Stimulated activated CD4-positive, alpha-beta T cell treated with anti-CD3 and anti-CD28 coated beads, Interleukin-4, amount 100 ng/mL, for 1 hour (primary cell): Measurements from ENCODE around the gene XIAP.
"Not testable (repeated sequence)": the region's sequence is repeated elsewhere in the genome, so short reads cannot be mapped to it uniquely, and the experiment has no call there.

Experiments
- DNase-seq: peaks from one replicate; pipeline ENCODE4 v3.0.0-alpha.2; 2020

The XIAP gene

DNA sequence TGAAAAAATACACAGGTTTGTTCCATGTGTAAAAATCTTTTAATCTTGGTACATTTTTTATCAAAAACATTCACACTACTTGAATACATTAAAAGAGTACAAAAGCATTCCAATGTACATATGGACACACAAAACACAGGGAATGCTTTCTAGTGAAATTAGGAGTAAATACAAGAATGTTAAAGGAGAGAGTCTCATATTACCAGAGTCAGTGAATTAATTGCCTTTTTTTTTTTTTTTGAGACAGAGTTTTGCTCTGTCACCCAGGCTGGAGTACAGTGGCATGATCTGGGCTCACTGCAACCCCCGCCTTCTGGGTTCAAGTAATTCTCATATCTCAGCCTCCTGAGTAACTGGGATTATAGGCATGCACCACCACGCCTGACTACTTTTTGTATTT is 17.0 kb downstream of the XIAP start:
- no peak for DNase-seq

DNA sequence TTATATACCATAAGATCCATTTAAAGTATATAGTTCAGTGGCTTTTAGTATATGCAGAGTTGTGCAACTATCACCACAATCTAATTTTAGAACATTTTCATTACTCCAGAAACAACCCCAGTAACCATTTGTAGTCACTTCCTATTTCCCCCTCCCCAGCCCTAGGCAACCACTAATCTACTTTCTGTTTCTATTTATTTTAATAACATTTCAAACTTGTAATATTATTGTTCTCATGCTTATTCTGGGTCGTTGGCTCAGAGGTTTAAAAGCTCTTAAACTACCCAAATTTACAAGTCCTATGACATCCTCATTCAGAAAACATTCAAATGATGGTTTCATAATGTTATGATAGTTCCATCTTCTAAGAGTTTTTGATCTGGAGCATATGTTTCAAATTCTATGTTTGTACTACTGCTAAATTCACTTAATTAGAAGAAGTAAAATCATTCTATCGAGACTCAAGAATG is 18.4 kb downstream of the XIAP start:
- DNase-seq: no peak

DNA sequence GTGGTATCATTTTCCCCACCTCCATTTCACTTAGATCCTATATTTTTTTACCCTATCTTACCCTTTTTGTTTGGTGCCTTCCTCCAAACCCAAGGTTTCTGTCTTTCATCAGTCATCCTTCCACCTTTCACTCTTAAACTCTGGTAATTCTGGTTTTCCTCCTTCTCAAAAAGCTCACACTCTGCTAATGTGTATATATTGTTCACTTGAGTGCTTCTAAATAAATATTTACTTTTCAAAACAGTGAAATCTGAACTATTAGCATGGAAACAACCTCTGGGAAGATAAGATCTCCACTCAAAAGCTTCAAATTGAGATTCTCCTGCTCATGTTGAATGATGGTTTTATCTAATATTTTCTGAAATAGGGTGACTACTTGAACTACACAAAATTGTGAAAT is 21.5 kb downstream of the XIAP start:
- no peak for DNase-seq

DNA sequence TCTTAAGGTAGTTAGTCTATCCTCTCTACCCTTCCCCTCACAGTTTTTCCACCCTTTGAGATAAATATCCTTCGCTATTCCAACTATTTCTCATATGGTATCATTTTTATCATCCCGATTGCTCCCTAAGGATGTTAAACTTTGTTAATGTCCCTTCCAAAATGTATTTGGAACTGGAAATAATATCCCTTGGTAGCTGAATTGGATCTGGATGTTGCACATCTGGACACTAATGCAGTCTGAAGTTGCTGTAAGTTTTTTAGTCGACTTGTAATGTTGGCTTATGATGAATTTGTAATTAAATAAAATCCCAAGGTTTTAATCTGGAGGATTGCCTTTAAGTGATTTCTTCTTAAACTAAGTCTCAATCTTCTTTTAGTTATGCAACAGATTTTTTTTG is 22.5 kb downstream of the XIAP start:
- no peak for DNase-seq

DNA sequence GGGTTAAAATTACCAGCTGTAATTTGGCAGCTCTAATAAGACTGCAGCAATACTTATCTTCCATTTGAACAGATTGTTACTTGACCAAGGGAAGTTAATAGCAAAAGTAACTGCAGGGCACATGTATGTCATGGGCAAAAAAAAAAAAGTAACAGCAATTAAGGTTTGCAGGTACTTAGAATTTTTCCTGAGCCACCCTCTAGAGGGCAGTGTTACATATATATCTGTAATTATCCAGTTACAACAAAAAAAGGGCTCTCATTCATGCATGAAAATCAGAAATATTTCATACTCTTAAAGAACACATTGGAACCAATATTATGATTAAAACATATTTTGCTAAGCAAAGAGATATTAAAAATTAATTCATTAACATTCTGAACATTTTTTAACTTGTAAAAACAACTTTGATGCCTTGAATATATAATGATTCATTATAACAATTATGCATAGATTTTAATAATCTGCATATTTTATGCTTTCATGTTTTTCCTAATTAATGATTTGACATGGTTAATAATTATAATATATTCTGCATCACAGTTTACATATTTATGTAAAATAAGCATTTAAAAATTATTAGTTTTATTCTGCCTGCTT is 25.1 kb downstream of the XIAP start:
- no peak for DNase-seq

DNA sequence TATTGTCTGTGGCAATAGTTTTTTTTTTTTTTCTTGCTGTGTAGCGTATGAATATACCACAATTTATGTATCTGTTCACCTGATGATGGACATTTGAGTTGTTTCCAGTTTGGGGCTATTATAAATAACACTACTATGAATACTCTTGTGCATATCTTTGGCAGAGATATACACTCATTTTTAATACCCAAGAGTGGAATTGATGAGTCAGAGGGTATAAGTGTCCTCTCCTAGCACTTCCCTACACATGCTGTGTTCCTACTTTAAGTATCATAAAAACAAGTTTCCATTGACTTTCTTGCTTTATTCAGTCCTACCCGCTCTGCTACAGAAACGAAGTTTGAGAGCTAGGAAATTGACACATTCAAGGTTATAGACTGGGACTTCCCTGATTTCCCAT is 39.8 kb downstream of the XIAP start:
- DNase-seq: no peak

DNA sequence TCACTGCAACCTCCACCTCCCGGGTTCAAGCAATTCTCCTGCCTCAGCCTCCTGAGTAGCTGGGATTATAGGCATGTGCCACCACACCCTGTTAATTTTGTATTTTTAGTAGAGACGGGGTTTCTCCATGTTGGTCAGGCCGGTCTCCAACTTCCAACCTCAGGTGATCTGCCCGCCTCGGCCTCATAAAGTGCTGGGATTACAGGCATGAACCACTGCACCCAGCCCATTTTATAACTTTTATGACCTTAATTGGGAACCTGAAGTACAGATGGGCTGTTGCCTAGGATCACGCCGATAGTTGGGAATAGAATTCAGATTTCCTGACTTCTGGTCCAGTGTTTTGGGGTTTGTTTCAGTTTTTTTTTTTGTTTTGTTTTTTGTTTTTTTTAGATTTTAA is 43.4 kb downstream of the XIAP start:
- DNase-seq: not testable (repeated sequence)

DNA sequence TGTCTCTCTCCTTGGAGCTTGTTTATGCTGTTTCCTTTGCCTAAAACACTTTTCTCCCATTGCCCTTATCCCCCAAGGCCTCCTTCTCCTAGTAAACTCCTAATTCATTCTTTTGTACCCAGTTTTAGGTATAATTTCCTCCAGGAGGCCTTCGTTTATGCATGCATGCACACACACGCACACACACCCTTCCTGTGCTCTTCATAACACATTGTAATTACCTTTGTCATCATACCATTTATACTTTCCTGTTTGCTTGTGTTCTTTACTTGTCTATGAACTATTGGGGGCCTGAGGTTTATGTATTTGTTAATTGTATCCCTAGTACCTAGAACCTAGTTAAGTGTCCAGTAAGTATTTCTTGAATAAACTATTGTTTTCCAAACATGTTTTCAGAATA is 45.5 kb downstream of the XIAP start:
- no peak for DNase-seq

DNA sequence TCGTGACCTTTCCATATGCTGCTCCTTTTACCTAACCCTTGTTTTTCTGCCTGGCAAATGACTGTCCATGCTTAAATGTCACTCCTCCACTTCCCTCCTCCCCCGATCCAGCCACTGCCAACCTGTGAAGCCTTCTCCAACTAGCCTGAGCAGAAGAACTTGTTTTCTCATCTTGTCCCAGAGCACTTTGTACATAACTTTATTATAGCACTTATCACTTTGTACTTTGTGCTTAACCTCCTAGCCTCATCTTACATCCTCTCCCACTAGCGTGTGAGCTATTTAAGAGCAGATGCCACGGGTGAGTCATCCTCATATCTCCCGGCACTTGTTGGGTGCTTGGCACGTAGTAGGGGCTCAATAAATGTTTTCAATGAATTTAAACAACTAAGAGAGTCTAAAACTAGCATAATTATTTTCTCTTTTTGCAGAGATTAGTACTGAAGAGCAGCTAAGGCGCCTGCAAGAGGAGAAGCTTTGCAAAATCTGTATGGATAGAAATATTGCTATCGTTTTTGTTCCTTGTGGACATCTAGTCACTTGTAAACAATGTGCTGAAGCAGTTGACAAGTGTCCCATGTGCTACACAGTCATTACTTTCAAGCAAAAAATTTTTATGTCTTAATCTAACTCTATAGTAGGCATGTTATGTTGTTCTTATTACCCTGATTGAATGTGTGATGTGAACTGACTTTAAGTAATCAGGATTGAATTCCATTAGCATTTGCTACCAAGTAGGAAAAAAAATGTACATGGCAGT is 46.9 kb downstream of the XIAP start:
- DNase-seq: no peak

DNA sequence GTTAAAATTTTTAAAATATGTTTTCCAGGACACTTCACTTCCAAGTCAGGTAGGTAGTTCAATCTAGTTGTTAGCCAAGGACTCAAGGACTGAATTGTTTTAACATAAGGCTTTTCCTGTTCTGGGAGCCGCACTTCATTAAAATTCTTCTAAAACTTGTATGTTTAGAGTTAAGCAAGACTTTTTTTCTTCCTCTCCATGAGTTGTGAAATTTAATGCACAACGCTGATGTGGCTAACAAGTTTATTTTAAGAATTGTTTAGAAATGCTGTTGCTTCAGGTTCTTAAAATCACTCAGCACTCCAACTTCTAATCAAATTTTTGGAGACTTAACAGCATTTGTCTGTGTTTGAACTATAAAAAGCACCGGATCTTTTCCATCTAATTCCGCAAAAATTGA is 49.7 kb downstream of the XIAP start:
- no peak for DNase-seq

DNA sequence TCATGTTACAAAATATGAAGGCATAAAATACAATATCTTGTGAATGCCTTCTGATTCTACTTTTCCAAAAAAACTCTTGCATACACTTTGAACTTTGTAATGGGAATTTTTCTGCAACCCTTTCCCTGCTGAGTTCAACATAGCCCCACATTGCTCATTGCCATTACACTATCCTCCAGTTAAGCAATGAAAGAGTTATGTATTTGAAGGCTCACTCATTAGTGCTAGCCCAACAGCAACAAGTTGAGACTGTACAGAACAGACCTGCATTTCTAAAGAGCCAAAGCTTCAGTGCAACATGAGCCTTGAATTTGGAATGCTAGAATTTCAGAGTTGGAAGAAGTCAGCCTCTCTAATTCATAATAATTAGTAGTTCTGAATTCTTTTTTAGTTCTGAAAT is 57.2 kb downstream of the XIAP start:
- DNase-seq: no peak

DNA sequence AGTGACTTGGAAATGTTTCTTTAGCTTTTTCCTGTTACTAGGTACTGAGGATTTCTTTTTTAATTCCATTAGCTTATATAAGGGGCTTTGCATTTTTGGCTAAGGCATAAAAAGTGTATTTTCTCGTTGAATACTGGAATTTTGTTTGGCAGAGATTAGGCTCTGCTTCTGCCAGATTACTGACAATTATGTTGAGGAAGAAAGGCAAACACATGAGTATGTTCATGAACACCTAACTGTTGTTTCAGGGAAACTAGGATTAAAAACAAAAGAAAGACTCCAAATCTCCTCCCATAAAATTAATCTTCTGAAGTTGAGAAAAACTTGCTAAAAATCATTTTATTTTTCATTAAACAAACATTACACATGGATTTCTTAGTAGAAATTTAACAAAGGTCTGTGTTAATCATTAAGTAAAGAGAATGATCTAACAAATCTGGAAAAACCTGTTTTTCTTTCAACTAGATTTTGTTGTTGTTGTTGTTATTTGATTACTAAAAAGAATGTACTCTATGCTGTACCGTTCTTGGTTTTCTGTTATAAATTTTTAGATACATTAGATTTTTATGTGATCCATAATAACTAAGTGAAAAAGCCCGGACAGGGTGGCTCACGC is 58.4 kb downstream of the XIAP start:
- no peak for DNase-seq

DNA sequence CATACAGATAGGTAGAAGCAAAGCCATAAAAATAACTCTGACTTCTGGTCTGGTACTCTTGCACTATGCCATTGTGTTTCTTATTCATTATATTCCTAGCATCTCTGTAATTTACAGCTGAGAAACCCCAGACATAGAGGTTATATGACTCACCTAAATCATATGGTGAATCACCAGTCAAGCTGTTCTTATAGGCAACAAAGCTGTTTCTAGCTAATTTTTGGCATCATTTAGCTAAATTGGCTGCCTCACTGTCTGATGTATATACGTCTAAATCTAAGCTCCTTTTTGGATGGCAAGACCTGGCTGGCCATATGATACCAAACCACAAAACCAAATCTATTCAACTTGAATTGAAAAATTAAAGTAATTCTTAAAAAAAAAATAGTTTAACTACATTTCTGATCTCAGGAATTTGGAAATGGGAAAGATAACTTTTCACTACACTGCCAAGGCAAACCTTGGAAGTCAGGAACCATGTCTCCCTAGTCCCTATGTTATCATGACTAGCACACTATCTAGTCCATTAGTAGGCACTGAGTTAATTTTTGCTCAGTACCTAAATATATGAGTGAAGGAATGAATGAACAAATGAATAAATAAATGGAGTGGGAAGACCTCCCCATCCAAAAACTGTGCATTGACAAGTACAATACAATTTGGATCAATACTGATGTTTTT is 60.4 kb downstream of the XIAP start:
- DNase-seq: no peak

DNA sequence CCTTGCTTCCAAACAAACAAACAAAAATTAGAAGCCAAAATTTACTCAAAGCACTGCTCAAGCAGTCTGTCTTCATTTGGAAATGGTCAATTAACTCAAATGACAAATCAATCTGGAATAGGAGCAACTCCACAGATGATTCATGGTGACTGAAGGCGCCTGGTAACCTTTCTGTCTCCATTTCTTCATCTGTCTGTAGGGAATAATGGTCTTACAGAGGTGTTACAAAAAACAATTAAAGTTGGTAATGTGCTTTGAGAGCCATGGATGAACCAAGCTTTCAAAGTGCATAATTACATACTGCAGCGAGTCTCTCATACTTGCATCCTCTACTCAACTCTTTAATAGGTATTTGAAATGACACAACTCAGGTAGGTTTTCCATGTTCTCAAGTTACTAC is 63.4 kb downstream of the XIAP start:
- DNase-seq: no peak

DNA sequence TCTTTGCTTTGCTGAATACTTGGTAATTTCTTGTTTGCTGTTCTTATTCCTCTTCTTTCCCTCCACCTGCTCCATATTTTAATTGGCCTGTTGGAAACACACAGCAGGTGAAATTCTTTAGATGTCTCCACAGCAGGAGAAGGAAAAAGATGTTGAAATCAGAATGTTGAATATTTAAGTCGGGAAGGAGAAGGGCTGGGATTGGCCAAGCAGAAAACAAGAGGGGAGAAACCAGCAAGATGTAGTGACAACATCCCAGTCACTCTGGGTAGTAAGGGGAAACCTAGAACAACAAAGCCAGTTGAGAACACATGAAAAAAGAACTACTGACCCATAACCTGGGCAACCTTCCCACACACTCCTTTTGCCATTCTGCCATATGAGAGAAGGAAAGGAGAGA is 64.3 kb downstream of the XIAP start:
- DNase-seq: no peak

DNA sequence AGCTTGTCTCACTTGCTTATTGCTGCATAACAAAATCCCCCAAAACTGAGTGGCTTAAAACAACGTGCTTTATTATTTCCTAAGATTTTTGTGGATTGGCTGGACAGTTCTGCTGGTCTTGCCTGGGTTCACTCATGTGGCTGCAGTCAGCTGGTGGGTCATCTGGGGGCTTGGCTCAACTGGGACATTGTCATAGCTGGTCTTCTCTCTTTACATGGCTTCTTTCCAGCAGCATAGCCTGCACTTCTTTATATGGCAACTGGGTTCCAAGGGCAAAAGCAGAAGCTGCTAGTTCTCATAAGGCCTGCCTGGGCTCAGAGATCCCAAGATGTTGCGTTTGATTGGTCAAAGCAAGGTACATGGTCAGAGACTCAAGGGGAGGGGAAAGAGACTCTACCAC is 68.0 kb downstream of the XIAP start:
- no peak for DNase-seq

DNA sequence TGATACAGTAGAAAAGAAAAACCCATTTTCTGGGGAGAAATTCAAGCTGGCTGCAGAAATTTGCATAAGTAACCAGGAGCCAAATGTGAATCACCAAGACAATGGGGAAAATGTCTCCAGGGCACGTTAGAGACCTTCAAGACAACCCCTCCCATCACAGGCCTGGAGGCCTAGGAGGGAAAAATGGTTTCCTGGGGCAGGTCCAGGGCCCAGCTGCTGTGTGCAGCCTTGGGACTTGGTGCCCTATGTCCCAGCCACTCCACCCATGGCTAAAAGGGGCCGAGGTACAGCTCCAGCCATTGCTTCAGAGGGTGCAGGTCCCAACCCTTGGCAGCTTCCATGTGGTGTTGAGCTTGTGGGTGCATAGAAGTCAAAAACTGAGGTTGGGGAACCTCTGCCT is 72.2 kb downstream of the XIAP start:
- DNase-seq: not testable (repeated sequence)

DNA sequence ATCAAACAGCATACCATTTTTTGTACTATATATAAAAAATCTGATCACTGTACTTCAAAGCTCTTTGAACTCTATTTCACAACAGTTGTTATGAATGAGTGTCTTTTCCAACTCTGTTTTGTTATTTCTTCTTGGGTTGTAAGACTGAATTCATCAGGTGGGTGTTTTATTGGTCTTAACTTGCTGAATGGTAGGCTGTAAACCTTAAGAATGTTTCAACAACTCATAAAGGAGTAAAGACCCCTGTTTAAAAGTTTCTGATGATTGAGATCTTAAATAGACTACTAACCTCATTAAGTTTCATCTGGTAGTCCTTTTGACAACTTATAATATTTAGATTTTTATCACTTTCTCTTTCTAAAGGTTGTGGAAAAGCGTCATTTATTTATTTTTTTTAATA is 83.2 kb downstream of the XIAP start:
- no peak for DNase-seq

DNA sequence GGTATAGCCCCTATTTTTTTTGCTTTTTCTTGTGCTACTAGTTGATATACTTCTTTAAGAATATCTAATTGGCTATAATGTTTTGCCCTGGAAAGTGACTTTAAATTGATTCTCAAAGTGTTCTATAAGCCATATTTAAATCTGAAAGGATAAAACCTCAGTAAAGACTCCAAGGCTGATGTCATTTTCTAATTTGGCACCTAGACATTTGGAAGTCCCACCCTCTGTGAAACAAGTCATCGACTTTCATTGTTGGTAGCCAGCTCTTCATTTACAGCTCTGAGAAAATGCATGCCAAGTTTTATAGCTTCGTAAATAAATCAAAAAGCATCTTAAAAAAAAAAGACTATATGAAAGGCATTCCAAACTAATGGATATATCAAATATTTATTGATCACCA is 83.6 kb downstream of the XIAP start:
- no peak for DNase-seq

DNA sequence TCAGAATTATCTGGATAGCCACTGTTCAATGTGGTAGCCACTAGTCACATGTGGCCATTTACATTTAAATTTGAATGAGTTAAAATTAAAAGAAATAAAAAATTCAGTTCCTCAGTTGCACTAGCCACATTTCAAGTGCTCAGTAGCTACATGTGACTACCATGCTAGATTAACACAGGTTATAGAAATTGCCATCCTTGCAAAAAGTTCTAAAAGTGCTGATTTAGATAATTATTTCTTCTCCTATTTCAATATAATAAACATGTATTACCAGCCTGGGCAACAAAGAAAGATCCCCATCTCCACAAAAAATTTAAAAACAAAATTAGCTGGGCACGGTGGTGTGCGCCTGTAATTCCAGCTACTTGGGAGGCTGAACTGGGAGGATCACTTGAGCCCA is 90.0 kb downstream of the XIAP start:
- no peak for DNase-seq

DNA sequence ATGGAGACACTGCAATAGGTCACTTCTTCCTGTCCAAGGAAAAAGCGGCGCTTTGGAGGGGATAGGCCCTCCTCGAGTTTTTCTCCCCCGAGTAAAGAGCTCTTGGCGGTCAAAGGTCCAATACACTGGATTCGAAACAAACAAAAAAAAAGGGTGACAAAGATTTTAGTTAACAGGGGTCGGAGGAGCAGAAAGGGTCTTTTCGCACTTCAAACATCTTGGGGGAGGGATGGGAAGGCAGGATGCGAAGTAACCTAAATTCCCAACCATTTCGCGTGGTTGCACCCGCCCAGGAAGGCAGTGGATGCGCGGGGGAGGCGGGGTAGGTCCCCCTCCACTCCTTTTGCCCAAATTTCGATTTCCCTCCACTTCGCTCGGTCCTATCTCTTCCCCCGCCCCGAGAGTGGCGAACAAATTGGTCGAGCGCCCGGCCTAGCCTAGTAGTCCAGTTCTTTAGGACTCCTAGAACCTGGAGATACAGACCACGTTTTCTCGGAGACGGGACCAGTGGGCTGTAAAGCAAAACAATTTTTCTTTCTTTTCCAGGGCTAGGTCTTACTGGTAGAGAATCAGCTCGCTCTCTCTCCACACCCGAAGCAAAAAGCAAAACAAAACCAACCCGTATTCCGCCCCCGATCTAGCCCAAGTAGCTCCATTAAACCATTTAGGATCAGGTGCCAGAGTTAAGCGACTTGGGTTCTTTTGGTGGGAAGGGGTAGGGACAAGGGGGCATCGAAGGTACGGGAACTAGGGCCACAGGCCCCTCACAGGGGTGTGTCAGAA is 99.6 kb downstream of the XIAP start:
- DNase-seq: peak; percentile 1

DNA sequence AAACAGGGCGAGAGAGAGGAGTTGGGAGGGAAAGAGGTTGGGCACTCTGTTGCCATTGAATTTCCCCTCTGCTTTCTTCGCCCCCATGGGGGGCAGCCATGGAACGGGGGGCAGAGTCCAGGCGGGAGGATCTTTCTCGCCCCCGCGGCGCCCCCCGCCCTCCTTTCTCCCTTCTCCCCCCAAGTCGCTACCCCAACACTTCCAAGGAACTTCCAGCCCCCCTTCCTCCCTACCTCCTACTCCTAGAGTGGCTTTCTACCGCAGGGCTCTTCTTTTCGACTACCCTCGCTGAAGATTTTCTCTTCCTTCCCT is 101.1 kb downstream of the XIAP start:
- no peak for DNase-seq

DNA sequence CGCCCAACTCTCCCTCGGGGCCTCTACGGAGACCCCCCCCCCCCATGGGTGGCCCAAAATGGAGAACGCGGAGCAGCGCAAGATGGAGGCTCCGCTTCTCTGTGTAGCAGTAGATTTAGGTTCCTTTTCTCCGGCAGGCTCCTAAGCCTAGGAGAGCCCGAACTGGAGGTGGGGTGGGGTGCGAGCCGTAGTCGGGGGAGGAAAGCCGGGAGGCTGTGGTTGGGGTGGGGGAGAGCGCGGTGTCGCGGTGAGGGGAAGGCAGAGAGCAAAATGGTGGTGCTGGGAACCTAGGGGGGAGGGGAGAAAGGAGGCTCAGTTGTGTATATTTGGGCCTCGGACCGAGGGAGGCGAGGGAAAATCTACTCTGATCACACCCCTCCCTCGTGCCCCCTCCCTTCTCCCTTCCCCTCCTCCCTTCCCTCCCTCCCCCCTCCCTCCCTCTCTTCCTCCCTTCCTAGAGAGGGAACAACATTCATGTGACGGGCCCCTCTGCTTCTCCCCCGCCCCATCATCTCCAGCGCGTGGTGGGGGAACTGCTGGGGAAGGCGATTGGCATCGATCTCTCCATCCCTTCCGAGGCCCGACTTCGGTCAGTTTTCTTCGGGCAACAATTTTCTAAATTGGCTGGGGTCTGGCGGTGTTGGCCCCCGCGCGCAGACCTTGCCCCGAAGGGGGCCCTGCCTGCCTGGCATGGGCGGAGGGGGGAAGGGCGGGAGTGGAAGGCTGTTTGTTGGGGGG is 101.6 kb downstream of the XIAP start, which contains the start of gene STAG2:
TSS of gene STAG2 (plus strand) at position 439 of the 738 bp plus-strand sequence. CDS start 60,922 bp downstream, outside the sequence.
- peak; percentile 52 for DNase-seq
